HPDE6-E6E7 (cell line): ENCODE measurements around the gene ATIC.
"Not testable (repeated sequence)": the region's sequence is repeated elsewhere in the genome, so short reads cannot be mapped to it uniquely, and the experiment has no call there.

Experiments
- DNase-seq: peaks from one replicate; pipeline ENCODE4 v3.0.0; 2011; ENCODE audit warnings: missing footprints; ENCODE audit errors: extremely low spot score

The ATIC gene

DNA sequence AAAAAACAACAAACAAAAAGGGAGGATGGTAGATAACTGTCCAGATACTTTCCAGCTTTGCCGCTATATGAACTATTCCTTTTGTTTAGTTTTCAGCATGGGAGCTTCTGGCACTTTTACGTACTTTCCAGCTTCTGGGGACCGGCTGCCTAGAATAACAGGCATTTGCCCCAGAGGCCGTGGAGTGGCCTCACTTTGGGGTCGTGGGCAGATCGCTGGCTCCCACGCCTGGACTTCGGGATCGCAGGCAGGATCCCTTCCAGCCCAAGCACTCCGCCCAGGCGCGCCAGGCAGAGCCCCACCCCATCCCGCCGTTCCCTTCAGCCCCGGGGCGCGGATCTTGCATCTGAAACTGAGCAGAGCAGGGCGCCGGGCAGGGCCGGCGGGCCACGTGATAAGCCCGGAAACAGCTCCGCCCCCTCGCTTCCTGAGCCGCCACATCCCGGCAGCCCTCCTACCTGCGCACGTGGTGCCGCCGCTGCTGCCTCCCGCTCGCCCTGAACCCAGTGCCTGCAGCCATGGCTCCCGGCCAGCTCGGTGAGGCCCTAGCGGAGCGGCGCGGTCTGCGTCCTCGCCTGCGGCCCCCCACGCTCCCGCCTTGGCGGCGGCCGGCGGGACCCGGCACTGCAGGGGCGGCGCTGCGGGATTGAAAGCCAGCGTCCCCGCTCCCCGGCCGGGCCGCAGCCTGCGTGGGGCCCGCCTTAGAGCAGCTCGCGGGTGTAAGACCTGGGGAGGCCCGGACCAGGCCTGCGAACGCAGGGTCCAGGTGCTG, at the start of gene ATIC:
Gene ATIC, plus strand, starts transcription at position 435 of the 772 bp plus-strand sequence. Its CDS starts 84 bp downstream, at position 519.
- peak; percentile 86 for DNase-seq

DNA sequence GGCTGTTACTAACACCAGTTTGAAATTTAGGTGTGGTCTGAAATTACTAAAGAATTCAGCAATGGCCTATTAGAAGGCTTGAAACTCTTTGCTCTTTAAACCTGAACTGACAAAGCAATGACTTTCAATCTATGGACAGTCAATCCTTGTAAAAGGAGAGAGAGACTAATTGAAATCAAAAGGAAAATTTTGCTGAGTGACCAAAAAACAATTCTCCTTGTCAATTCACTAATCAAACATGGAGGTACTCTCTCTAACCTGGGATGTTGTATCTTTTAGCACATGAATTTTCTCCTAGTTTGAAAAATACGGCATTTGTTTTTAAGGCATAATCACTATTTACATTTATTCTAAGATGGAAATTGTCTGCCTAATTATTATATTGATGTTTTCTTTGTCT, 49.6 kb upstream of the ATIC start:
- DNase-seq, result no peak

DNA sequence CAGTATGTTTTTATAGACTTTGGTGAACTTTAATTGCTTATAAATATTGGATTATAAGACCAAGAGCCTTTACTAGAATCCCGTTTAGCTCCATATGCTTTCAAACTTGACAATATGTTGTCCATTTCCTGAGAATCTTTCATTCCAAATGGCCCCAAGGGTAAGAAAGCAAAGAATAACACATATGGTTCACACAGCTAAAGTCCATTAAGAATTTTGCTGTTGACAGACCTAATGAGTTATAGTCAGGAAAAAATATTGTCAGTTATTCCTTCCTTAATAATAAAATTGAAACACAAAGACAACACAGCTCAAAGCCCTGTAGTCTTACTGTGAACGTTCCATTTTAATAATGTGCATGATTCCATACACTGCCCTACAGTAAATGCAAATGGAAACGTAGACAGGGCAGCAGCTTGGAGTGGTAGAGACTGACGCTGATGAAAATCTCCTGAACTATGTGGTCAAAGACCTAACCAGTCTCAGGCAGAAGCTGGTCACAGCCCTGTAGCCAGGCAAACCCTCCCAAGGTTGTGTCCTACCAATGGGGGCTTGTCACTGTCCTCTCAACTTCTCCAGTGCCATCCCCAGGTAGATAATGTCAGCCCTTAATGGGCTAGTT, 49.0 kb upstream of the ATIC start:
- no peak for DNase-seq

DNA sequence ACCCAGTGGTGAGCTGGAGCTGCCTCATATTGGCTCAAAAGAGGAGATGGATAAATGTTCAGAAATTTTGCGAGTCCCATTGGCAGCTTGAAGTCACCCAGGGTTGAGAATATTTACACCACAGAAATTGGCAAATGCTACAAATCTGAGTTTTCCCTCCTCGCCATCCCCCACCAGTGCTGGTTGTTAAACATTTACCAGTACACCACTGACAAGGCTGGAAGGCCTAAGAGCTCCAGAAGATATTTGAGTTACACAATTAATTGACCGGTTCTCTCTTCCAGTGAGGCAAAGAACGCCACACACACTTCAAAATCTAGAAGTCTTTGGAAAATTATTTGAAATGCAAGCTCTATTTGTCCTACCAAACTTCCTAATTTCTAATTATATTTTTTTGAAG, 47.5 kb upstream of the ATIC start:
- no peak for DNase-seq

DNA sequence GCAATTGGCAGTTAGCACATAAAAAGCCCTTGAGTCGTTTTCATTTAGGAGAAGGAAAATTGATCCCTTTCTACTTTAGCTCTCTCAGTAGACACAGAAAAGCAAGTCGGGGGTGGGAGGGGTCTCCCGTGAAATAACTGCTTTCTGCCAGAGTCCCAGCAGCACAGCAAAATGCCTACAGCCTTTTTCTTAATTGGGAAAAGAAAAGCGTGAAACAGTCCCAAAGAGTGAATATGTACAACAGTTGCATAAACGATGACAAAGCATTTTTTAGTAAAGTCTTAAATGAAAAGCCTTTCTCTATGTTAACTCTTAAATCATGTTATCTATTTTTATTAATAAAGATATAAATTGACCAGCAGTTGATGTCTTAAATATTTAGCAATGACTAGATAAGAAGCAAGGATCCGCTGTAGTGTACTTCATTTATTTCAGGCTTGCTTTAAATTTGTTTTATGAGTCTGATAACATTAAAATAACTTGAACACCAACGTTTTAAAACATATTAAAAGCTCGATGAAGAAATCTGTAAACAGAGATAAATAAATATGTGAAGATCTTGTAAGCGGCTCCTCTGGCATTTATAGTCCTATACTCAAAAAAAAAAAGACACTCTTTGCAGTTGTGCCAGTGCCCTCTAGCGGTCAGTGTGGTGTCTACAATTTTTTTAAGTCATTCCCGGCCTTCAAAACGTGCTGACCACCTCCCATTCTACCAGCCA, 42.3 kb upstream of the ATIC start:
- peak; percentile 17 for DNase-seq

DNA sequence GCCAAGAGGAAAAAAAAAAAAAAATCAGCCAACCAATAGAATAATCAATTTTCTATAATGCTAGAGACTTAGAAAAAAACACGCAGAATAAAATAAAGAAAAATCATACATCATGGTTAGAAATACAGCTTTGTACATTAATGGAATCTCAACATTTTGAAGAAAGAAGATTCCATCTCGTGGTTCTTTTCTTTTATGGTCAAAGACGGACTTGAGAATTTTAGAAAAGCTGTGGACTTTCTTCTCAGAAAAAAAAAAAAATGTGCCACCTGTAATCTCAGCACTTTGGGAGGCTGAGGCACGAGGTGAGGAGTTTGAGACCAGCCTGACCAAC, 41.8 kb upstream of the ATIC start:
- no peak for DNase-seq

DNA sequence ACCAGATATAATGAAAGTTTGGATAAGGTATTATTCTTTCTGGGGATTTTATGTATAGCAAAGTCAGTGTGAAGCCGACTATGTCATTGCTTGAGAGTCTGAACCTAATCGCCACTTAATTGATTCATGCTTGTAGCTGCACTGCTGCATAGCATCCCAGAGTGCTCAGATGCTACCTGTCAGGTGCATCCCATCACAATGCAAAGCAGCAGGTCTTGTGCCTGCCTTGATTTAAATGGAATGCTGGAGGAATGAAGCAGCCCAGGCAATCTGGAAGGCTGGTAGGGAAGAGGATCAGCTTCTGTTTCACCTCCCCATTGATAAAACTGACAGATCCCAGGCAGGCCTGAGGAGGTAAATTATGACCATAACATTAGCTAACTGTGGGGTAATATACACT, 40.4 kb upstream of the ATIC start:
- no peak for DNase-seq

DNA sequence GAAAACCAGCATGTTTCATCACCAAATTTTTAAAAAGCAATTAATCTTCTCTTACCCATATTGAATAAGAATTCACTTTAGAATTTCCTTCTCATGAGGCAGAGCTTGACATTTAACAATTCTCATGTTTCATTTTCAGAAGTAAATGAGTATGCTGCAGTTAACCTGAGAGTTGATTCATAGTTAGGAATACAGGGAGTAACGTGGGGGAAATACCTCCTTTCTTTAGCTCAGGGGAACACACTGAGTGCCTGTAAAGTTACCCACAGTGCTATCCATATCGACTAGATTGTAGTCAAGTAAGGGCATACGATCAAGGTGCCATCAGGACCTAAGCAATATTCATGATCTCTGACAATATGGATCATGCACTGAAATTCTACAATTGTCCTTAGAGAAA, 38.9 kb upstream of the ATIC start:
- DNase-seq, result no peak

DNA sequence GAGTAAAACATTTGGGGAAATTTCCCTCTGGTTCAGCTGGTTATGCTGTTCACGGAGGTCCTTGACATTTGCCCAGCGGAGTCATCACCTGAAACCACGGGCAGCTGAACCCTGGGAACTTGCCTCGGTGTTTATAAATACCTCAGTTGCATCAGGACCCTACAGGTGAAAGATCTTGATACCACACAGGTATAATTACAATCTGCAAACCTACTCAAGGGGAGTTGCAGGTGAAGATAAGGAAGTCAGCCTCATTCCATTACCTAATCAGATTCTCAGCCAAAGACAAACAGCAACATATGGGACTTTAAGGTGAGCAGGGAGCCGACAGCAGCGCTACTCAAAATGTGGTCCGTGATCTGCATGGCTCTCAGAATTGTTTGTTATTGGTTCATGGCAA, 37.0 kb upstream of the ATIC start:
- no peak for DNase-seq

DNA sequence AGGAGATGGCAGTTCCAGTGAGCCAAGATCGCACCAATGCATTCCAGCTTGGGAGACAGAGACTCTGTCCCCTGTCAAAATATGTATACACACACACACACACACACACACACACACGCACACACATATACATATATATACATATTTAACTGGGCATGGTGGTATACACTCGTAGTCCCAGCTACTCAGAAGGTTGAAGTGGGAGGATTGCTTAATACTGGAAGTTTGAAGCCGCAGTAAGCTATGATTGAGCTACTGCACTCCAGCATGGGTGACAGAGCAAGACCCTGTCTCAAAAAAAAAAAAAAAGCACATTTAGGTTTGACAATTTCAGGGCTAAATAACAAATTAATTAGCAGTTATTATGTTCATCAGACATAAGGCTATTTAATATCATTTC, 36.0 kb upstream of the ATIC start:
- no peak for DNase-seq

DNA sequence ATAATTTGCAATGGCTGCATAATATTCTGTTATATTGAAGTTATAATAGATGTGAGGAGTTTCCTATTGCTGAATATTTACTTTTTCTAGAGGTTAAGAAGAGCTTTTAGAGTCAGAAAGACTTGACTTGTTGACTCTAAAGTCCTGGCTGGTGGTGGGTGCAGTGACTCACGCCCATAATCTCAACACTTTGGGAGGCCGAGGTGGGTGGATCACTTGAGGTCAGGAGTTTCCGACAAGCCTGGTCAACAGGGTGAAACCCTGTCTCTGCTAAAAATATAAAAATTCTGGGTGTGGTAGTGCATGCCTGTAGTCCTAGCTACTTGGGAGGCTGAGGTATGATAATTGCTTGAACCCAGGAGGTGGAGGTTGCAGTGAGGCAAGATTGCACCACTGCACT, 33.9 kb upstream of the ATIC start:
- no peak for DNase-seq

DNA sequence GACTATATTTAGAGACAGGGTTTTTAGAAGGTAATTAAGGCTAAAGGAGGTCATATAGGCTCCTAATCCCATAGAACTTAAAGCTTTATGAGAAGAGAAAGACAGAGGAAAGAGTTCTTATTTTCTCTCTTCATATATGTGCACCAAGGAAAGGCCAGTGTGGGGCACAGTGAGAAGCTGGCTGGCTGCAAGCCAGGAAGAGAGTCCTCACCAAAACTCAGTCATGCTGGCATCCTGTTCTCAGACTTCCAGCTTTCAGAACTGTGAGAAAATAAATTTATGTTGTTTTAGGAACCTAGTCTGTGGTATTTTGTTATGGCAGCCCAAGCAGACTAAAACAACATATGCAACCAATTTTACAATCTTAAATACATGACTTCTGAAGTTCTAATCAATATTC, 31.5 kb upstream of the ATIC start:
- DNase-seq, result no peak

DNA sequence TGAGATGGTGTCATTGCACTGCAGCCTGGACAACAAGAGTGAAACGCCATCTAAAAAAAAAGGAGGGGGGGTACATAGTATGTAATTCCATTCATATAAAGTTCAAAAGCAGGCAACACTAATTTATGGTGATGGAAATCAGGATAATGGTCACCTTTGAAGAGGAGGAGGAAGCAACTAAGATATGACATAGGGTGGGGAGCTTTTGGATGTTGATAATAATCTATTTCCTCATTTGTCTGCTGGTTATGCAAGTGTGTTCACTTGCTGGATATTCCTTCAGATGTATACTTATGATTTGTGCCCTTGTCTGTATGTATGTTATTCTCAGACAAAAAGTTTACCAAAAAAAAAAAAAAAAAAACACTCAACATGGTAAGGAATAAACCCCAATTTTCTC, 28.6 kb upstream of the ATIC start:
- no peak for DNase-seq

DNA sequence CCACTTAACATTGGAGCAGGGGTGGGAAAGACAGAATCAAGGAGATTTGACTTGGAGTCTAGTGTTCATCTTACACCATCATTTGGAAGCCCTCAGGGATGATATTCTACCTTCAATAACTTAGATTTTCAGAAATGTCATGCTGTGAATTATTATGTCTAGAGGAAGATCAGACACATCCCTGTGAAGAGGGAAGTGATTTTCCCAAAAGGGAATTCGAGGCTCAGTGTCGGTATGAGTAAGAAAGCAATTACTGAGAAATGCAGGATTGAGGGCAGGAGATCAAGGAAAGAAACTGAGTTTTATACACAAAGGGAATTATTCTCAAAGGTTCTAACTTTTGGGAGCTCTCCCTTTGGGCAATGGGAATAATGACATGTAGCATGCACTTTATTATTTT, 25.6 kb upstream of the ATIC start:
- no peak for DNase-seq

DNA sequence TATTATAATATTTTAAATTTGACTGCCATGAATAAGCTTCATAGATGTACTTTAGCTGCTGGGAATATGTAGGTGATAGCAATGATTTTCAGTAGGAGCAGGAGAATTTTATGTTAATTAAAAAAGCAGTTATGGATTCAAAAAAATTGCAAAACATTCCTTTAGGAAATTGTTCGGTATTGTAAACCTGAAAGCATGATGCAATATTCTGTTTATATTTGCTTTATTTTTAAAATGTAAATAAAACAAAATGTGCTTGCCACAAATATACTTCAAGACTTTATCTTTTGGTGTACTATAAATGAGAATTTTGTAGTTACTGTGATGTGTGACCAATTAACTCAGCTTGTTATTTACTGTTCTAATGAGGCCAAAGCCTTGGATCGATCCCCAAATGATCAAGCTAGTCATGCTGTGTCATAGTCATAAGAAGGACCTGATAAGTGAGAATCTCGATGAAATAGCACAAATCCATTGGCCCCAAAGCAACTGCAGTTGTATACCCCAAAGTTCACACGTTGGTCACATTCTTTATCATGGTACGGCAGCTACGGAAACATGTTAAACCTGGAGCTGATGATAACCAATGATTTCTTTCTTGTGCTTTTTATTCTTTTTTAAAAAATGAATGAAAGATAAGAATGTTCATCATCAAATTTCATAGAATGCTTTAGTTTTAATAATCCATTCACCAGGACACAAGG, 23.6 kb upstream of the ATIC start:
- DNase-seq, result no peak

DNA sequence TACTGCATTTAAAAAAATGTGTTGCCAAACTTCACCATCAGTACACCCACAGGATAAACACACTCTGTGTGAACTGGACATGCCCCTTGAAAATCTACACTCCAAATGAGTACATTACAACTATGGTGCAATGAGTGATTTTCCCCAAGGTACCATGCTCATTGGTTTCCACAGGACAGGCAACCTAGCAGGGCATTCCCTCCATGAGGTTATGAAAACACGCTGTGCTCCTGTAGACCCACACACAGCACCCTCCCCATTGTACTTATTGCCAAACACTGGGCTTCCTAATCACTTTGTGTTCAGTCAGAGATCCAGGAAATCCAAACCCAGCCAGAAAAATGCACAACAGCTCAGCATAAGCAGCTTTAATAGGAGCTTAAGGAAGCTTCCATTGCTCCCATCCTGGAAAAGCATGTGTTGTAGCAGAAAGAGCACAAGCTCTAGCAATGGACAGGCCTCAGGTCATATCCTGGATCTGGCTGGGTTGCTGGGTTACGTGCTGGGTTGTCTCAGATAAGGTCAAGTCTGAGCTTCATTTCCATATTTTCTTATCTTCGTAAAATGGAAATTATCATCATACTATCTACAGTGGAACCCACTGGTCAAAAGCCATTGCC, 20.8 kb upstream of the ATIC start:
- no peak for DNase-seq

DNA sequence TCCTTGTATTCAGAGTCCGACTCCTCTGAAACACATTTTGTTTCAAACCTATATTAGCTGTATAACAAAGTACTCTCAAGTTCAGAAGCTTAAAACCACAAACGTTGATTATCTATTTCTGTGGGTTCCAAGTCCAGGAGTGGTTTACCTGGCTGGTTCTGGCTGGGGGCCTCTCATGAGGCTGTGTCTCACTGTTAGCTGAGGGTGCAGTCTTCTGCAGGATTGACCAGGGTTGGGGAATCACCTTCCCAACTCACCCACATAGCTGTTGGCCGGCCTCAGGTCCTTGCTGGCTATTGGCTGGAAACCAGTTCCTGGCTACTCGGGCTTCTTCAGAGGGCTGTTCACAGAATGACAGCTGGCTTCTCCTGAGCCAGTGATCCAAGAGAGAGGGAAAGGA, 18.0 kb upstream of the ATIC start:
- no peak for DNase-seq

DNA sequence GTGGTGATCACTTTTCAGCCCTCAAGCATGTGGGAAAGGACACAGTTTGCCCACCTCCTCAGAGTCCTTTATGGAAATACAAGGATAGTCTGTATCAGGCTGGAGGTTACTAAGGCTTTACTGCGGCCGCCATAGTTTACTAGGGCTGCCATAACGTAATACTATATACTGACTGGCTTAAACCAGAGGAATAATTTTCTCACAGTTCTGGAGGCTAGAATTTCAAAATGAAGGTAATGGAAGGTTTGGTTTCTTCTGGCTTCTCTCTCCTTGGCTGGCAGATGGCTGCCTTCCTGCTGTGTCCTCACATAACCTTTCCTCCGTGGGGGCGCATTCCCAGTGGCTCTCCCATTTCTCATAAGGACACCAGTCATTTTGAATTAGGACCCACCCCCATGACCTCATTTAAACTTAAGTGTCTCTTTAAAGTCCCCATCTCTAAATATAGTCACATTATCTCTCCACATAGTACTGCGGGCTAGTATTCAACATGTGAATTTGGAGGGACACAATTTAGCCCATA, 12.5 kb upstream of the ATIC start:
- no peak for DNase-seq

DNA sequence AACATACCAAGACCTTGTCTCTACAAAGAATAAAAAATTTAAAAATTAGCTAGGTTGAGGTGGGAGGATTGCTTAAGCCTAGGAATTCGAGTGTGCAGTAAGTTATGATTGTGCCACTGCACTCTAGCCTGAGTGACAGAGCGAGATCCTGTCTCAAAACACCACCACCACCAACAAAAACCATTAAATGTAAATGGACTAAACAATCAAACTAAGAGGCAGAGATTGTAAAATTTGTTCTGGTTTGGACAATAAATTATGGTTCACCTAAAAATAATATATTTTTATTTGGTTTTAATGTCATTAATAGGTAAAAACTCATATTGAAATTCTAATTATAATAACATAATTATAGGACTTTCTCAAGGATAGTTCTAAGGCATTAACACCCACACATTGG, 9.9 kb upstream of the ATIC start:
- no peak for DNase-seq

DNA sequence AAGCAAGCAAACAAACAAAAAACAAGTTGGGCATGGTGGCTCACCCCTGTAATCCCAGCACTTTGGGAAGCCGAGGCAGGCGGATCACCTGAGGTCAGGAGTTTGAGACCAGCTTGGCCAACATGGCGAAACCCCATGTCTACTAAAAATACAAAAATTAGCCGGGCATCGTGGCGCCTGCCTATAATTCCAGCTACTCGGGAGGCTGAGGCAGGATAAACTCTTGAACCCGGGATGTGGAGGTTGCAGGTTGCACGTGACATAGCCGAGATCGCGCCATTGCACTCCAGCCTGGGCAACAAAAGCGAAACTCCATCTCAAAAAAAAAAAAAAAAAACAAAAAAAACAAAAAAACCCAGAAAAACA, 617 bp upstream of the ATIC start:
- not testable (repeated sequence) for DNase-seq

DNA sequence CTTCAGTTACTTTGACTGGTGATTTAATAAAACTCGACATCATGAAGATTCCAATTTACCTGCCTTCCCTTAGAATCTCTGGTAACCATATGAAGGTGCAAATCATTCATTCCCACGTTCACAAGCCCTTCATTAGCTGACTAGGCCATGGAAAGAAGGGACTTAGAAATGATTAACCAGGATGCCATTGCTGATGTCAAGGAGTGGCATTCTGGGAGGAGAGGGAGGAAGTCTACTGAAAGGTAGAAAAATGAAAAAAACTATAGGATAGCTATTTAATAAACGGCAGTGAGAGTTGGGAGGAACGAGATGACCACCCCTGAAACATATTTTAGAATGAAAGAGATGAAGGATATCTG, 1.4 kb downstream of the ATIC start:
- no peak for DNase-seq

DNA sequence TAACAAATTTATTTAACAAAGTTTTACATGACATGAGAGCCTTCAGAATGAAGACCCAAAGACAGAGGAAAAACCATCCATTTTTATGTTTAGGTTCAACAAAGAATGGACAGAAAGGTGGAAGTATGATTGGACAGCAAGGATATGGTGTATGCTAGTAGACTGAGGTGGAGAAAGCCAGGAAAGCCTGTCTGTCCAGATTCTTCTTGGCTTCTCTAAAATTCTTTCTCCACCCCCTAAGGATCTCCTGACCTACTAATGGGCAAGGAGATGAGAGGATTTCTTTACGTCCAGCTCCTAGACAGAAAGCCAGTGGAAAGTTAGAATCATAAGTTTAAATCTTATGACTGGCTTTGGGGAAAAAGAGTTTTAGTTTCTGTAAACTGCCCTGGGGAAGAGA, 3.0 kb downstream of the ATIC start:
- no peak for DNase-seq
